NCI-H2029 treated with DMSO at 0.1 percent for 48 hours (cell line): ENCODE results near the gene CABP5.

Experiments used
- DNase-seq: peaks from one replicate; lab custom pipeline; 2025; lab: John Stamatoyannopoulos, UW

Gene CABP5

DNA sequence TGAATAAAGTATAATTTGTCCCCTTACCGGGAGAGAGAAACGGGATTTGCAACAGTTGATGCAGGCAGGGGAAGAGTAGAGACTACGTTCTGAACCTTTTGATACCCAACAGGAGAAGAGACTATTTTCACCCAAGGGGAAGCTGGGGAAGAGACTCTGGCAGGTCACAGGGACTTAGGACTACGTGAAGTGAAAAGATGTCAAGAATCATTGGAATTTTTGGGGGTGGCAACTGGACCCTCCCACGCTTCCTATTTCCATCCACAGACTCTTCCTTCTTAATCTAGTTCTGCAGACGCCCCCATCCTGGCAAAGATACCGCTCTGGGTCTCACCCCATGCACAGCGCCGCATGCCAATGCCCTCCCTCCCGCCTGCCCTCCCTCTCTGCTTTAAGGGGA is 13.8 kb downstream of the CABP5 start:
- no peak for DNase-seq

- DNase-seq = no peak
Measured at GRCh38 chr19:48029431-48029830, 14.4 kb downstream of the CABP5 start.

DNA sequence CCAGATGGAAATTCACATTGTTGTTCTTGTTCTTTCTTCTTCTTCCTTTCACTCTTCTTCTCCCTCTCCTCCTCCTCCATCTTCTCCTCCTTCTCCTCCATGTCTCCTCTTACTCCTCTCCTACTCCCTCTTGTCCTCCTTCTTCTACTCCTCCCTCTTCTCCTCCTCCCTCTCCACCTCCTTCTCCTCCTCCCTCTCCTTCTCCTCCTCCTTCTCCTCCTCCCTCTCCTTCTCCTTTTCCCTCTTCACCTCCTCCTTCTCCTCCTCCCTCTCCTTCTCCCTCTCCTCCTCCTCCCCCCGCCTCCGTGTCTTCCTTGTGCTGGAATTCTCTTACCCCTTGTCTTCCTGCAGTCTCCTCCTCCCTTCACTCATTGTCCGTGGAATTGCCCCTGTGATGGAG is 18.4 kb downstream of the CABP5 start:
- DNase-seq = no peak

DNA sequence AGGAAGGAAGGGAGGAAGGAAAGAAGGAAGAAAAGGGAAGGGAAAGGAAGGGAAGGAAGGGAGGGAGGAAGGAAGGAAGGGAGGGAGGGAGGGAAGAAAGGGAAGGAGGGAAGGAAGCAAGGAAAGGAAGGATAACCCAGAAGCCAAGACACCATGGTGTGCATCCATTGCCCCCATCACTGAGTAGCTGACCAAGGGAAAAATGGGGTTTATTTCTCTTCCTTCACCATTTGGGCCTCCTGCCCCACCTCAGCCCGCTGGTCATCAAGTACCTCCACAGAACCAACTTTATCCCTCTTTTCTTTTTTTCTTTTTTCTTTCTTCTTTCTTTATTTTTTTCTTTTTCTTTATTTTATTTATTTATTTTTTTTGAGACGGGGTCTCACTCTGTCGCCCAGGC is 20.4 kb downstream of the CABP5 start:
- DNase-seq = no peak

DNA sequence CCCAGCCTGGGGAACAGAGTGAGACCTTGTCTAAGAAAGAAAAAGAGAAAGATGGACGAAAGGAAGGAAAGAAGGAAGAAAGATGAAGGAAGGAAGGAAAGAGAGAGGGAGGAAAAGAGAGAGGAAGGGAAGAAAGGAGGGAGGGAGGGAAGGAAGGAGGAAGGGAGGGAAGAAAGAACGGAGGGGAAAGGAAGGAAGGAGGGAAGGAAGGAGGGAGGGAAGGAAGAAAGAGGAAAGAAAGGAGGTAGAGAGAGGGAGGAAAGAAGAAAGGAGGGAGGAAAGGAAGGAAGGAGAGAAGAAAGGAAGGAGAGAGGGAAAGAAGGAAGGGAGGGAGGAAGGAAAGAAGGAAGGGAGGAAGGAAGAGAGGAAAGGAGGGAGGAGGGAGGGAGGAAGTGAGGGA is 20.9 kb downstream of the CABP5 start:
- no peak for DNase-seq

DNA sequence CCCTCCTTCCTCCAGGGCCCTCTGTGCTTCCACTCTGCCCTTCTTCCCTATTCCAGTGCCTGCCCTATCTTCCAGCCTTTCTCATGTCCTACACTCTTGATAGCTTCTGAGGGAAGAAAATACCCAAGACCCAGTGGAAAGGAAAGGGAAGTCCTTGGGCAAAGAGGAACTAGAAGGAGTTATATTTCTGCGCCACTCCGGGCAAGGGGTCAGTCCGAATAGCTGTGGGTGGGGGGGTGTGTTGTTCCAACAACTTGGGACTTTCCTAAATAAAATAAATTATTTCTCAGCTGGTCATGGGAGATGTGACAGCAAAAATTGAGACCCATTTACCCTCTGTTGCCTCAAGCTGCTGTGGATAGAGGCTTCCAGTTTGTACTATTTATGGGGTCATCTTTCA is 23.2 kb downstream of the CABP5 start:
- DNase-seq = no peak

DNA sequence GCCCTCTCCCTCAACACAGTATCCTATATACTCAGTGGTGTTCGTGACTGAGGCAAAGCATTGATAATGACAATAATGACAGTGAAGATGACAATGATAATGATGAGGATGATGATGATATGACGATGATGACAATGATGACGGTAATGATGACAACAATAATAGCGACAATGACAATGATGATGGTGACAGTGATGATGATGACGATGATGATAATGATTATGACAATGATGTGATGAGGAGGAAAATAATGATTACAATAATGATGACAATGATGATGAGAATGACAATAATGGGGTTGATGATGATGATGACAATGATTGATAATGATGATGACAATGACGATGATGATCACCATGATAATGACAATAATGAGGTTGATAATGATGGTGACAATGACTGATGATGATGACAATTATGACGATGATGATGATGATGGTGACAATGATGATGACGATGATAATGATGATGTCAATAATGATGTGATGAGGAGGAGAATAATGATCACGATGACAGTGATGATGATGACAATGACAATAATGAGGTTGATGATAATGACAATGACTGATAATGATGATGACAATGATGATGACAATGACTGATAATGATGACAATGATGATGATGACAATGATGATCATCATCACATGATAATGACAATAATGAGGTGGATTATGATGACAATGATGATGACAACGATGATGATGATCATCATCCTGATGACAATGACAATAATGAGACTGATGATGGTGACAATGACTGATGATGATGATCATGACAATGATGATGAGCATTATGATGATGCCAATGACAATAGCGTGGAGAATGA is 32.7 kb downstream of the CABP5 start:
- DNase-seq = no peak

GRCh38 chr19:48006762-48007161 is 37.1 kb downstream of the CABP5 start:
- no peak for DNase-seq

GRCh38 chr19:48004236-48004635 is 39.6 kb downstream of the CABP5 start:
- no peak for DNase-seq

- no peak for DNase-seq
Measured at GRCh38 chr19:48000846-48001245, 43.0 kb downstream of the CABP5 start.

- DNase-seq = no peak
Measured at GRCh38 chr19:47998800-47999199, 45.1 kb downstream of the CABP5 start.

DNA sequence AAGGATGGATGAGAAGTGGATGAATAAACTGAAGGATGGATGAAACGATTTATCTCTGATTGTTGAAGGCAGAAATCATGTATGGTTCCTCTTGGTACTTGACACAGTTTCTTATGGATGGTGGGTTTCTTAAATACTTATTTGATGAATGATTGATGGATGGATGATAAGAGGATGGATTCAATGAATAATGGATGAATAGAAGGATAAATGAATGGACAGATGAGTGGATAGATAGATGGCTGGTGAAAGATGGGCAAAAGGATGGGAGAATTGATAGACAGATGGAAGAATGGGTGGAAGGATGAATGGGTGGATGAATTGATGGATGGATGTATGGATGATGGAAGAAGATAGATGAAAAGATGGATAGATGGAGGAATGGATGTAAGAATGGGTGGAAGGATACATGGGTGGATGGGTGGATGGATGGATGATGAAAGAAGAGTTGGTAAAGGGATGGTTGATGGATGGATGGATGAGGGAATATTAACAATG is 47.6 kb downstream of the CABP5 start:
- no peak for DNase-seq

DNA sequence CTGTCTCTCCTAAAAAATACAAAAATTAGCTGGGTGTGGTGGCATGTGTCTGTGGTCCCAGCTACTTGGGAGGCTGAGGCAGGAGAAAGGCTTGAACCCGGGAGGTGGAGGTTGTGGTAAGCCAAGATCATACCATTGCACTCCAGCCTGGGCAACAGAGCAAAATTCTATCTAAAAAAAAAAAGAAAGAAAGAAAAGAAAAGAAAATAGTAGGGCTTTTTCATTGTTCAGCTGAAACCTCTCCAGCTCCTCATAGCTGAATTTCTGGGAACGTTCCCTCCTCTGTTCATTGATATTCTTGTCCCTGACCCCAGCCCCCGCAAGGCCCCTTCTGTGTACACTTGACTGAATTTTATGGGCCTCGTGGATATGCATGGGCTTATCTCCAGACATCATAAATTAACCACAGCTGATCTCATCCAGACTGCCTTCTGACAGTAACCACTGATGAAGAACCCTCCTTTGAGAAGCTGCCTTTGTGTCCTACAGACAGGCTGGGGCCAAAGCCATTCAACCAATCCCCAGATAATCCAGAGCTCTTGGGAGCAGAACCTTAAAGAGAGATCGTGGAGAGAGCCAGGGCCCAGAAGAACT is 49.6 kb downstream of the CABP5 start, which contains the start of gene ELSPBP1:
TSS of gene ELSPBP1 (plus strand) at position 424 of the 594 bp plus-strand sequence. CDS start 14,036 bp downstream, outside the sequence.
- no peak for DNase-seq

DNA sequence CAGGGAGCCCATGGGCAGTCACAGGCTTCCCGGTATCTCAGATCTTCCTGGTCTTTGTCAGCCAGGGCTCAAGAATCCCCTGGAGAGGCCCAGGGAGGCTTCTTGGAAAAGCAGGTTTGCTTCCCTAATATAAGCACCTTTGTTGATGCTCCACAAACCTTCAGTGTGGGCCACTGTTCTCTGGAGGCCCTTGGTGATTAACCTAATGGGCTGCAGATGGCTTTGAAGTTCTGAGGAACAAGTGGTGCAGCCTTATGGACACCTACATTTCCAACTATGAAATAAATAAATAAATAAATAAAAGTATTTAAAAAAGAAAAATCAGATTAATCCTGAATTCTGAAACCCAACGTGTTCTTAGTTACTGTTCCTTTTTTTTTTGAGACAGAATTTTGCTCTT is 51.8 kb downstream of the CABP5 start, which contains the start of gene BSPH1:
TSS of gene BSPH1 (minus strand) at position 101 of the 400 bp plus-strand sequence. CDS start at position 12, 89 bp downstream.
- no peak for DNase-seq

DNA sequence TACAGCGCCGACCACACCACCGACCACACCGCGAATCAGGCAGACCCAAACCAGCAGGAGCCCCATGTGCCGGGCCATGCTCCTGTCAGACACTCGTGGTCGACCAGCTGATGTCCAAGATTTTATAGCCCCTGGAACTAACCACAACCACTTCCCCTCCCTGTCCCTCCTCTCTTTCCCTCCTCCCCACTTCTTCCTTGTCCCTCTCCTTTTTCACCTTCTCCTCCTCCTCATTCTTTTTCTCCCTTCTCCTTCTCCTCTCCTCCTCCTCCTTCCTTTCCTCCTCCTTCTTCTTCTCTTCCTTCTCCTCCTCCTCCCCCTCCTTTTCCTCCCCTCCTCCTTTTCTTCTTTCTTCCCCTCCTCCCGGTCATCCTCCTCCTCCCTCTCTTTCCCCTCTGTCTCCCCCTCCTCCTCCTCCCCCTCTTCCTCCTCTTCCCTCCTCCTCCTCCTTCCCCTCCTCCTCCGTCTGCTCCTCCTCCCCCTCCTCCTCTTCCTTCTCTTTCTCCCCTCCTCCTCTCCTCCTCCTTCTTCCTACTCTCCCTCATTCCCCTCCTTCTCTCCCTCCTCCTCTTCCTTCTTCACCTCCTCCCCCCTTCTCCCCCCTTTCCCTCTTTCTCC is 52.6 kb downstream of the CABP5 start:
- no peak for DNase-seq
